22Rv1 (cell line): Measurements from ENCODE around the gene SLIT1.
A peak's percentile ranks its signal among the peaks of the same experiment; 100 is the strongest.

ENCODE experiments used
- H3K27ac ChIP-seq: fragments of 450-650 bp; 2 replicates; pipeline ENCODE4 v1.5.1; 2017
- ZFX ChIP-seq: fragments of 450-650 bp; IDR thresholded peaks from 2 replicates; pipeline ENCODE4 v1.6.1; 2017; ENCODE audit warnings: antibody characterized with exemption, borderline replicate concordance
- TF ChIP-seq, protein P1 (sequence below): fragments of 450-650 bp; IDR thresholded peaks from 2 replicates; pipeline ENCODE4 v1.5.1; 2017; ENCODE audit warnings: mild to moderate bottlenecking

Gene SLIT1

DNA sequence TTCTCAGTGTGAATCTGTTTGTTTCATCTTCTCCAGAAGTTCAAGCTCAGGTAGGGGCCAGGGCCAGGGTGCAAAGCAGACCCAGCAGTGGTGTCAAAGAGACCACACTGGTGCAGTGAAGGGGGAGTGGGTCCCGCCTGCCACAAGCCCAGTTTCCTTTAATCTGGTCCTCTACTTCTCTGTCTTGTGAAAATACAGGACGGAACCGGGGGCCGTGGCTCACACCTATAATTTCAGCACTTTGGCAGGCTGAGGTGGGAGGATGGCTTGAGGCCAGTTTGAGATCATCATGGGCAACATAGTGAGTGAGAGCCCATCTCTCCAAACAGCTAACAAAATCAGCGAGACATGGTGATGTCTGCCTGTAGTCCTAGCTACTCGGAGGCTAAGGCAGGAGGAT lies 109.0 kb downstream of the SLIT1 start:
- H3K27ac ChIP-seq, result no peak overlapping the region
- TF ChIP-seq ZFX, result no peak
- TF ChIP-seq, protein P1, sequence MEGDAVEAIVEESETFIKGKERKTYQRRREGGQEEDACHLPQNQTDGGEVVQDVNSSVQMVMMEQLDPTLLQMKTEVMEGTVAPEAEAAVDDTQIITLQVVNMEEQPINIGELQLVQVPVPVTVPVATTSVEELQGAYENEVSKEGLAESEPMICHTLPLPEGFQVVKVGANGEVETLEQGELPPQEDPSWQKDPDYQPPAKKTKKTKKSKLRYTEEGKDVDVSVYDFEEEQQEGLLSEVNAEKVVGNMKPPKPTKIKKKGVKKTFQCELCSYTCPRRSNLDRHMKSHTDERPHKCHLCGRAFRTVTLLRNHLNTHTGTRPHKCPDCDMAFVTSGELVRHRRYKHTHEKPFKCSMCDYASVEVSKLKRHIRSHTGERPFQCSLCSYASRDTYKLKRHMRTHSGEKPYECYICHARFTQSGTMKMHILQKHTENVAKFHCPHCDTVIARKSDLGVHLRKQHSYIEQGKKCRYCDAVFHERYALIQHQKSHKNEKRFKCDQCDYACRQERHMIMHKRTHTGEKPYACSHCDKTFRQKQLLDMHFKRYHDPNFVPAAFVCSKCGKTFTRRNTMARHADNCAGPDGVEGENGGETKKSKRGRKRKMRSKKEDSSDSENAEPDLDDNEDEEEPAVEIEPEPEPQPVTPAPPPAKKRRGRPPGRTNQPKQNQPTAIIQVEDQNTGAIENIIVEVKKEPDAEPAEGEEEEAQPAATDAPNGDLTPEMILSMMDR, result no peak

DNA sequence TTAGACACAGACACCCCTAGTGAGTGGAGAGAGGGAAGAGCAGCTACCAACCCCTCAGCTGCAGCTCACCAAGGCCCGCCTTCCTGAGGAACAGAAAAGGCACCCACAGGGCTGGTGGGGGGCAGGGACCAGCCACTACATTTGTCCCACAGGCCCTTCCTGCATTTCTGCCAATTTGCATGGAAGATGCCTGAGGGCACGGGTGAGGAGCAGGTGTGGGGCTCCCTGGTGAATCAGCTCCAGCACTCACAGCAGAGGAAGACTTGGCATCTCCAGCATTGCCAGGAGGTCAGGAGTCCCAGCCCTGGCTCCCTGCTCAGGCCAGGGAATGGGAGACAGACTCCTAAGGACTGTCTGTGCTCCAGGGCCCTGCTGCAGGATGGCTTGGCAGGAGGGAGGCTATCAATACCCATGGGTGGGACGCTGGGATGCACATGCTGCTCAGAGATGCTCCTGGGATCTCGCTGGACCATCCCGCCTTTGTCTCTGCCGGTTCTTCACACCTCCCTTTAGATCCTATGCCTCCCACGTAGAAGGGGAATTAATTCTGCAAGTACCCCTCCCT lies 109.7 kb downstream of the SLIT1 start:
- no peak overlapping the region for H3K27ac ChIP-seq
- TF ChIP-seq, protein P1, result no peak
- no peak for TF ChIP-seq ZFX

DNA sequence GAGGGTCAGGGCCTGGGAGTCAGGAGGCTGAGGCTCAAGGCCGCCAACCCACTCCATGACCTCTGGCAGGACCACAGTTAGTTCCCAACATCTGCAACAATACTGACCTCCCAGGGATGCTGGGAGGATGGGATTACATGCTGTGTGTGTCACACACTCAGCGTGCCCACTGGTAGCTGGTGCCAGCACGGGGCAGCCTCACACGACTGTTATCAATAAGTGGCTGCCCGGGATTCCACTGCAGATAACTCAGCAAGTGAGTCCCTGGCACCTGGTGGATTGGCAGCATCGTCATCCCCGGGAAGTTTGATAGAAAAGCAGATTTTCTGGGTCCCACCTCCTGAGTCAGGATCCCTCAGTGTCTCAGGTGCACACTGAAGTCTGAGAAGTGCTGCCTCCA lies 110.3 kb downstream of the SLIT1 start:
- H3K27ac ChIP-seq, result no peak overlapping the region
- TF ChIP-seq, protein P1, result no peak
- TF ChIP-seq ZFX, result no peak

DNA sequence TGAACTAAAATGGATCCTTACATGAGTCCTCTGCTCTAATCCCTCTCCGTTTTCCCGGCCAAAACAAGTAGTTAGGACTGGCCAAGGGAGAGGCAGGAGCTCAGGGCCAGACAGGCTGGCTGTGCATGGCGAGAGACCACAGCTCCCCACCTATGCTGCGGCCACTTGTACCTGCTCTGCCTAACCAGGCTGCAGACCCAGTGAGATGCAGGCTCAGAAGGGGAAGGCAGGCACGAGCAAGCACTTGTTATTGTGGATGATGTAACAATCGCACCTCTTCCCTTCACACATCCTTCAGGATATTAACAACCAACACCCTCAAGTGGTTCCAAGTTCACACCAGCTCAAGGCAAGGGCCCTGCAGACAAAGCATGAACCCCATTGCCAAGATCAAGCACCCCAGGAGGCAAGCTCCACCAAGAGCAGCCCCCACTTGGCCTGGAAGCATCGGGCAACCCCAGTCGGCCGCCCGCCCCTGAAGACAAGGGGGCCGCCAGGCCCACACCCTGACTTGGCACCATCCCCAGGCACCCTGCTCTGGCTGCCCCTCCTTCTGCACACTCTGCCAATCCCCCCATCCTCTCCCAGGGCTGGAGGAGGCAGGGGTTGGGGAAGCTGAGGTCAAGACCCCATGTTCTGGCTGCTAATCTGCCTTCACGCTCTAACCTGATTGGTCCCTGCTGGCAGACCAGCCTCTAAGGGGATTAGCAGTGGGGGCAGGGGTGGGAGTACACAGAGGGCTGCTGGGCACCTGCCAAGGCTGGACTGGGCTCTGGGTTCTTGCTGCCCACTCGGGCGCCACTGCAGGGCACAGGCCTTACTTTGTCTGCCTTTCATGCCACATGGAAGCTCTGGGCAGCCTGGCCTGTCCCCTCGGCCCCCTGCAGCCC lies 111.3 kb downstream of the SLIT1 start:
- TF ChIP-seq, protein P1, result no peak
- TF ChIP-seq ZFX, result no peak

DNA sequence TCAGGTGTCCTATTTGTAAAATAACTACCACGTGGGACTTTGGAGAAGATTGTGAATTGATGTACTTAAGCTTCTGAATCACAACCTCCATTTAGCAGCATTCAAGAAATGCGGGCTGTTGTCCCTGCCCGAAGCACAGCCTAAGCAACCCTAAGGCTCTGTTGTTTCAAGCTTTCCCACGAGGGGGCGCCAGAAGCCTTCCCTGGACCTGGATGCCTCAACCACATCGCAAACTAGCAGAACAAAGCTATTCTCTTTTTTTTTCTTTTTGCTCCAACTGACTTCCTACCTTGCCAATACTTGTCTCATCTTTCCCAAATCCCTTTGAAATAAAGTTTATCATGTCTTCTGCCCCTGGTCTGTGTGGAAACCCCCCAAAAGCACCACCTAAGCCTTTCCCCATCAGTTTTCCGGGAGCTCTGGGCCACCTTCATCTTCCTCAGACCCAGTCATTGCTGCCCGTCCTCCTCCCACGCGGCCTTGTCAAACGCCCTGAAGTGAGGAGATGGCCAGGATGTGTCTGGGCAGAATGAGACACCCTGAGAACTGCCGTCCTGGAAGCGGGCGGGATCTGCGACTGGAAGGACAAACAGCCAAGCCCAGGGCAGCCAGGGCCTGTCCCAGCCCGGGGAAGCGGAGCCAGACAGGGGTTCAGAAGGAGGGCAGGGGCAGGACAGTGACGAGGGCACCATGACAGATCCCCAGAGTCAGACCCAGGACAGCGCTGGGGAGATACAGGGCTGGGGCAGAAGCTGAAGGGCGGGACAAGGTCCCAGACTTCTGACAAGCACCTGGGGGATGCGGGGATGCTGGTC lies 112.7 kb downstream of the SLIT1 start:
- TF ChIP-seq, protein P1, result peak; percentile 95
- no peak for TF ChIP-seq ZFX
- H3K27ac ChIP-seq, result no peak overlapping the region

More for the DNA sequence above, 111.3 kb downstream of the SLIT1 start:
- H3K27ac ChIP-seq, result no peak overlapping the region

DNA sequence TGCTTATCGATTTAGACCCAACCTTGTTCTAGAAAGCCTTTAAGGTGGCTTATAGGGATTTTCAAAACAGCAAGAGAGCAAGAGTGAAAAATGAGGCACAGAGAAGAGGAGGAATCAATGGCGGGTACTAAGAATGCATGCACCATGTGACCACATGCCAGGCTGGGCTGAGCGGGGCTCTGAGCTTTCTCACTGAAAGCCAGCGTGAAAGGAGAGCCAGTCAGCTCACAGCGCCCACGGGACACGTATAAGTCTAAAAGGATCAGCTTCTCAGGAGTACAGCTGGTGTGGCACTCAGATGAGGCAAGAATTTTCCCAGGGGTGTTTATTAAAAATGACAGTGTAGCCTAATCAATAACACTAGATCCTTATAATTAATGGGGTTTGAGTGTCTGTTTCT lies 114.3 kb downstream of the SLIT1 start:
- TF ChIP-seq, protein P1, result no peak
- TF ChIP-seq ZFX, result no peak
- no peak overlapping the region for H3K27ac ChIP-seq
